Colonic mucosa (tissue), 4 donors: ENCODE measurements around the gene DBH. TPM values are rescaled to one million over a fixed set of nuclear protein-coding genes. Genes with fewer than 3 reads are reported as not detected.

Experiments used
- DNase-seq: peaks from one replicate; pipeline ENCODE4 v3.0.0-alpha.2; 2020
- H3K27ac ChIP-seq: fragments of 200-600 bp; one replicate; pipeline ENCODE4 v1.8.0; 2021
- H3K27me3 ChIP-seq: fragments of 200-600 bp; one replicate; pipeline ENCODE4 v1.8.0; 2021
- H3K36me3 ChIP-seq: fragments of 200-600 bp; one replicate; pipeline ENCODE4 v1.8.0; 2021
- H3K4me1 ChIP-seq: fragments of 200-600 bp; one replicate; pipeline ENCODE4 v1.8.0; 2021; ENCODE audit warnings: mild to moderate bottlenecking
- H3K4me3 ChIP-seq: fragments of 200-600 bp; one replicate; pipeline ENCODE4 v1.8.0; 2021
- H3K9ac ChIP-seq, 2 donors: one replicate each; pipeline ENCODE4 v1.7.0; 2013; ENCODE audit warnings: control low read depth in 2 of 2, low read depth in 2 of 2, low read length in 2 of 2
- H3K9me3 ChIP-seq: fragments of 200-600 bp; one replicate; pipeline ENCODE4 v1.8.0; 2021
- CTCF ChIP-seq: fragments of 200-600 bp; IDR thresholded peaks from one replicate; pipeline ENCODE4 v1.8.0; 2022; ENCODE audit warnings: antibody characterized with exemption, mild to moderate bottlenecking
- intact Hi-C: fragments of 100-400 bp; cut with DNase I; formaldehyde crosslinking; loops from one replicate; pipeline ENCODE4 v1.14.1; 2022
- total RNA-seq, 2 donors: library from RNA; stranded (reverse); fragmentation: NEBNext Ultra II Directional in 1 of 2; extraction: Animal tissue kit (Norgen Biotek cat#: 25700) in 1 of 2; gene quantifications; one replicate each; pipeline ENCODE4 v1.2.1, GENCODE V29; 2021
- donor health status: healthy.
- donor health status: DM: no; HTN: no; CAD: no.
- donor health status: DM: no; HTN: no; CAD: no.

The DBH gene
- total RNA-seq, 2 donors from 2014 or later: not detected

DNA sequence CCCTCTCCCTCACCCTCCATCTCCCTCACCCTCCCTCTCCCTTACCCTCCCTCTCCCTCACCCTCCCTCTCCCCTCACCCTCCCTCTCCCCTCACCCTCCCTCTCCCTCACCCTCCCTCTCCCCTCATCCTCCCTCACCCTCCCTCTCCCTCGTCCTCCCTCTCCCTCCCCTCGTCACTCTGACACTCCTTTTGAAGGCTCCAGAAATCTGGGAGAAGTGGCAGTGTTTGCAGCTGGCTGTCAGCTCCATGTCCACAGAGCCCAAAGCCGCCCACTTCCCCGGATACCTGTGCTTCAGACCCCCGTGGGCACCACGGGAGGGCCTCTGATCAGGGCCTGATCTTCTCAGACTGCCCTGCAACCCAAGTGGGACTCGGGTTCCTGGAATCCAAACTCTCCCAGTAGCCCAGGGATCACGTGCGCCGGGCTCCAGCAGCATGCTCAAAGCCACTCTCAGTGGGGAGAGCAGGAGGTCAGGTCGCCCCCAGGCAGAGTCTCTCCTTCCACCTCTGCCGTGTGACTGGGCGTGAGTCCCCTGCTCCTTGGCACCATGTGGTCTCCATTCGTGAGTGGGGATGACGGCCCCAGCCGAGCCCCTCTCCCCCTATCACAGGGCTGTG lies 33.1 kb downstream of the DBH start:
- no peak overlapping the region for H3K4me3 ChIP-seq
- no peak for DNase-seq
- no peaks in the 10 kb centered on the region for H3K27me3 ChIP-seq
- TF ChIP-seq CTCF: no peak
- no peaks in the 10 kb centered on the region for H3K4me1 ChIP-seq
- no peak overlapping the region for H3K9ac ChIP-seq
- intact Hi-C loops: no loop called here
- H3K27ac ChIP-seq: no peak overlapping the region
- no peaks in the 10 kb centered on the region for H3K9me3 ChIP-seq
- no peaks in the 10 kb centered on the region for H3K36me3 ChIP-seq

- Histone ChIP-seq H3K4me3 (no peak overlapping the region), H3K27ac (no peak overlapping the region), H3K4me1 (no peaks in the 10 kb centered on the region), H3K36me3 (no peaks in the 10 kb centered on the region), H3K9me3 (no peaks in the 10 kb centered on the region), H3K9ac (no peak overlapping the region), H3K27me3 (no peaks in the 10 kb centered on the region)
- no peak for DNase-seq
- intact Hi-C loops: no loop called here
- TF ChIP-seq CTCF: no peak
Measured at GRCh38 chr9:133670466-133670865, 34.3 kb downstream of the DBH start.

- Histone ChIP-seq H3K9ac (no peak overlapping the region), H3K27ac (no peak overlapping the region), H3K36me3 (no peaks in the 10 kb centered on the region), H3K9me3 (no peaks in the 10 kb centered on the region), H3K27me3 (no peaks in the 10 kb centered on the region), H3K4me3 (no peak overlapping the region), H3K4me1 (no peaks in the 10 kb centered on the region)
- no peak for TF ChIP-seq CTCF
- intact Hi-C loops: no loop called here
- DNase-seq: no peak
Measured at GRCh38 chr9:133671371-133671770, 35.2 kb downstream of the DBH start.

DNA sequence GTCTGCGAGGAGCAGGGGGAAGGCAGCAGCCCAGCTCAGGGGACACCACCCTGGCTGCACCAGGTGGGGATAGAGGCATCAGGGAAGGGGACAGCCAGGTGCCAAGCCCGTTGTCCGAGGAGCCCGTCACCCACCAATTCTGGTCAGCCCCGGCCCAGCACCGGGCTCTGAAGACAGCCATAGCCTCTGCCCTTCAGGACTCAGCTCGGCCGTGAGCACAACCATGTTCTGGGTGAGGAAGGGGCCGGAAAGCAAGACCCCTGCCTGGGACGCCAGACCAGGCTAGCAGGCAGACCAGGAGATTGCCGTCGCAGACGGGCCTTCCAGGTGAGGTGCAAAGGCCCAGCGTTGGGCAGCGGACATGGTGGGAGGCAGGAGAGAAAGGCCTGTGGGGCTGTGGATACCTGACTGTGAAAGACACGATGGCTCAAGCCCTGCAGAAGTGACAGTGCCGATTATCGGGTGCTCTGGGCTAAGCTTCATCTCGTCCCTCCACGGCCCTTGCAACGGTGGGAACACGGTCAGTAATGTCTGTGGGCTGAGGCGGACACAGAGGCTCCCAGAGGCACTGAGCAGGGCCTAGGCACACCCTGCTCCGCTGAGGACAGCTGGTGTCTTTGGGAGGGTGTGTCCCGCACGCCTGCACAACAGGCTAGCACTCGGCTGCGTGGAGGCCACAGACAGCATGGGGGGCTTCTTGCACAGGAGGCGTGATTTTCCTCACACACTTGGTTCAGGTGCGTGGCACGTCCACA lies 36.5 kb downstream of the DBH start:
- Histone ChIP-seq H3K9ac (no peak overlapping the region), H3K27me3 (no peaks in the 10 kb centered on the region)
- intact Hi-C loops: no loop called here

GRCh38 chr9:133673258-133673655 lies 37.1 kb downstream of the DBH start:
- no peak for TF ChIP-seq CTCF
- intact Hi-C loops: no loop called here
- H3K36me3 ChIP-seq: no peaks in the 10 kb centered on the region
- no peak overlapping the region for H3K9ac ChIP-seq
- H3K27me3 ChIP-seq: no peaks in the 10 kb centered on the region
- H3K4me1 ChIP-seq: no peaks in the 10 kb centered on the region
- H3K4me3 ChIP-seq: no peak overlapping the region
- no peak overlapping the region for H3K27ac ChIP-seq
- no peaks in the 10 kb centered on the region for H3K9me3 ChIP-seq
- no peak for DNase-seq

More for the DNA sequence above, 36.5 kb downstream of the DBH start:
- no peaks in the 10 kb centered on the region for H3K36me3 ChIP-seq
- H3K4me3 ChIP-seq: no peak overlapping the region
- H3K27ac ChIP-seq: no peak overlapping the region
- DNase-seq: no peak
- no peak for TF ChIP-seq CTCF
- H3K9me3 ChIP-seq: no peaks in the 10 kb centered on the region
- H3K4me1 ChIP-seq: no peaks in the 10 kb centered on the region
